IMR-90 (cell line): ENCODE results near the gene ARMC10. TPM values are rescaled to one million over a fixed set of nuclear protein-coding genes. Genes with fewer than 3 reads are reported as not detected.

Source experiments
- ATAC-seq: fragments of 200-7000 bp; cut with Tn5 transposase; 2 replicates; pipeline ENCODE4 v1.9.1; 2020; ENCODE audit warnings: low read depth, mild to moderate bottlenecking, moderate library complexity
- BruUV-seq: library from RNA; stranded (reverse); fragments of 400-500 nt; replicated peaks from 2 replicates; lab custom pipeline; 2021; lab: Mats Ljungman, UMichigan
- CTCF ChIA-PET: fragments of 300-600 bp; formaldehyde crosslinking; extraction: SDS; loops from one replicate; lab custom pipeline; 2021; ENCODE audit warnings: antibody characterized with exemption; lab: Yijun Ruan, JAX
- POLR2A ChIA-PET: fragments of 300-600 bp; sonication (Branson Sonifier 250); formaldehyde crosslinking; loops from one replicate; lab custom pipeline; 2022; ENCODE audit warnings: antibody characterized with exemption; ENCODE audit not compliant: unreplicated experiment; lab: Charles Lee
- DNase-seq: peaks from one replicate; pipeline ENCODE4 v3.0.0; 2013
- H2AFZ ChIP-seq: replicated peaks from 2 replicates; pipeline ENCODE3; 2013; ENCODE audit warnings: low read length, mild to moderate bottlenecking; ENCODE audit not compliant: poor library complexity
- H2AK5ac ChIP-seq: 2 replicates; pipeline ENCODE4 v1.6.1; 2013; ENCODE audit warnings: low read depth, low read length, inconsistent platforms
- H2AK9ac ChIP-seq: replicated peaks from 2 replicates; pipeline ENCODE3; 2013; ENCODE audit warnings: mild to moderate bottlenecking, low read depth, low read length, moderate library complexity; ENCODE audit not compliant: poor library complexity
- H2BK120ac ChIP-seq: 2 replicates; pipeline ENCODE4 v1.6.1; 2013; ENCODE audit warnings: low read depth, low read length, inconsistent platforms
- H2BK15ac ChIP-seq: 3 replicates; pipeline ENCODE4 v1.6.1; 2013; ENCODE audit warnings: low read depth, low read length, inconsistent platforms
- H2BK20ac ChIP-seq: 2 replicates; pipeline ENCODE4 v1.6.1; 2013; ENCODE audit warnings: low read depth, mild to moderate bottlenecking, inconsistent platforms, low read length, moderate library complexity
- H2BK5ac ChIP-seq: 2 replicates; pipeline ENCODE4 v1.6.1; 2013; ENCODE audit warnings: mild to moderate bottlenecking, low read depth, low read length, inconsistent platforms; ENCODE audit not compliant: poor library complexity, severe bottlenecking
- H3K14ac ChIP-seq: replicated peaks from 2 replicates; pipeline ENCODE4 v1.6.1; 2013; ENCODE audit warnings: low read depth, low read length, inconsistent platforms
- H3K18ac ChIP-seq: 2 replicates; pipeline ENCODE4 v1.6.1; 2013; ENCODE audit warnings: low read depth, low read length, control low read depth
- H3K23ac ChIP-seq: 2 replicates; pipeline ENCODE4 v1.6.1; 2013; ENCODE audit warnings: low read depth, low read length, inconsistent platforms
- H3K27ac ChIP-seq: 2 replicates; pipeline ENCODE4 v1.5.1; 2013; ENCODE audit warnings: mild to moderate bottlenecking, control low read depth, low read length; ENCODE audit not compliant: insufficient read depth
- H3K27me3 ChIP-seq: 2 replicates; pipeline ENCODE4 v1.6.1; 2013; ENCODE audit warnings: low read length; ENCODE audit not compliant: control insufficient read depth, insufficient read depth
- H3K36me3 ChIP-seq: 2 replicates; pipeline ENCODE4 v1.6.1; 2013; ENCODE audit warnings: low read length, mixed read lengths; ENCODE audit not compliant: control insufficient read depth, insufficient read depth
- H3K4ac ChIP-seq: 2 replicates; pipeline ENCODE4 v1.6.1; 2013; ENCODE audit warnings: low read depth, low read length, inconsistent platforms
- H3K4me1 ChIP-seq: 2 replicates; pipeline ENCODE4 v1.6.1; 2013; ENCODE audit warnings: low read length, mixed read lengths; ENCODE audit not compliant: control insufficient read depth, insufficient read depth
- H3K4me2 ChIP-seq: 2 replicates; pipeline ENCODE4 v1.6.1; 2013; ENCODE audit warnings: low read depth, mild to moderate bottlenecking, control low read depth, low read length, moderate library complexity
- H3K4me3 ChIP-seq: 2 replicates; pipeline ENCODE4 v1.5.1; 2013; ENCODE audit warnings: low read depth, mild to moderate bottlenecking, control low read depth, low read length, moderate library complexity; ENCODE audit not compliant: insufficient read depth
- H3K56ac ChIP-seq: 2 replicates; pipeline ENCODE4 v1.6.1; 2013; ENCODE audit warnings: low read length, inconsistent platforms; ENCODE audit not compliant: insufficient read depth; ENCODE audit errors: extremely low read depth
- H3K79me1 ChIP-seq, 2 experiments: 2 replicates each; pipeline ENCODE4 v1.6.1; 2013; ENCODE audit warnings: low read length in 2 of 2, inconsistent platforms in 1 of 2, low read depth in 1 of 2
- H3K9ac ChIP-seq: 2 replicates; pipeline ENCODE4 v1.6.1; 2013; ENCODE audit warnings: low read depth, low read length, control low read depth
- H3K9me1 ChIP-seq: 2 replicates; pipeline ENCODE4 v1.6.1; 2013; ENCODE audit warnings: low read length, inconsistent platforms; ENCODE audit not compliant: insufficient read depth
- H3K9me3 ChIP-seq: 2 replicates; pipeline ENCODE4 v1.6.1; 2013; ENCODE audit warnings: low read length; ENCODE audit not compliant: control insufficient read depth, insufficient read depth
- H4K20me1 ChIP-seq: 2 replicates; pipeline ENCODE4 v1.6.1; 2013; ENCODE audit warnings: low read length, inconsistent platforms; ENCODE audit not compliant: insufficient read depth
- H4K5ac ChIP-seq: 2 replicates; pipeline ENCODE4 v1.6.1; 2013; ENCODE audit warnings: mild to moderate bottlenecking, low read depth, low read length, control low read depth
- H4K8ac ChIP-seq, 2 experiments: 2 replicates each; pipeline ENCODE4 v1.6.1; 2013; ENCODE audit warnings: low read depth in 2 of 2, low read length in 2 of 2, control low read depth in 1 of 2, inconsistent platforms in 1 of 2
- H4K91ac ChIP-seq: 2 replicates; pipeline ENCODE4 v1.6.1; 2013; ENCODE audit warnings: low read depth, low read length, inconsistent platforms; ENCODE audit not compliant: insufficient read depth
- BHLHE40 ChIP-seq: fragments of 150-350 bp; IDR thresholded peaks from 2 replicates; pipeline ENCODE4 v1.6.1; 2016; ENCODE audit warnings: mild to moderate bottlenecking, low read depth, low read length
- CEBPB ChIP-seq: IDR thresholded peaks from 2 replicates; pipeline ENCODE4 v1.6.1; 2012; ENCODE audit warnings: low read depth, low read length, improper control_type of control experiment
- CHD1 ChIP-seq: IDR thresholded peaks from 2 replicates; pipeline ENCODE4 v1.6.1; 2012; ENCODE audit warnings: low read depth, low read length, improper control_type of control experiment
- ELK1 ChIP-seq: fragments of 150-350 bp; IDR thresholded peaks from 2 replicates; pipeline ENCODE4 v1.6.1; 2016; ENCODE audit warnings: low read depth, mild to moderate bottlenecking, low read length, moderate library complexity, borderline replicate concordance
- FOS ChIP-seq: fragments of 150-350 bp; IDR thresholded peaks from 2 replicates; pipeline ENCODE4 v1.6.1; 2016; ENCODE audit warnings: low read depth, low read length
- MAFK ChIP-seq: IDR thresholded peaks from 2 replicates; pipeline ENCODE4 v1.6.1; 2012; ENCODE audit warnings: low read depth, low read length, improper control_type of control experiment
- MAZ ChIP-seq: IDR thresholded peaks from 2 replicates; pipeline ENCODE4 v1.6.1; 2012; ENCODE audit warnings: low read depth, mild to moderate bottlenecking, low read length, improper control_type of control experiment, moderate library complexity, borderline replicate concordance
- MXI1 ChIP-seq: IDR thresholded peaks from 2 replicates; pipeline ENCODE4 v1.6.1; 2012; ENCODE audit warnings: low read depth, mild to moderate bottlenecking, low read length, moderate library complexity, borderline replicate concordance
- NFE2L2 ChIP-seq: fragments of 150-350 bp; IDR thresholded peaks from 2 replicates; pipeline ENCODE4 v1.6.1; 2016; ENCODE audit warnings: low read depth, mild to moderate bottlenecking, low read length
- POLR2A ChIP-seq: IDR thresholded peaks from 2 replicates; pipeline ENCODE4 v1.6.1; 2012; ENCODE audit warnings: mild to moderate bottlenecking, low read depth, low read length
- RAD21 ChIP-seq: IDR thresholded peaks from 2 replicates; pipeline ENCODE4 v1.6.1; 2012; ENCODE audit warnings: low read length, improper control_type of control experiment
- RCOR1 ChIP-seq: IDR thresholded peaks from 2 replicates; pipeline ENCODE4 v1.6.1; 2012; ENCODE audit warnings: mild to moderate bottlenecking, low read length, improper control_type of control experiment; ENCODE audit not compliant: insufficient replicate concordance
- RFX5 ChIP-seq: IDR thresholded peaks from 2 replicates; pipeline ENCODE4 v1.8.0; 2012; ENCODE audit warnings: low read depth, mild to moderate bottlenecking, low read length, moderate library complexity
- SMC3 ChIP-seq: fragments of 150-350 bp; IDR thresholded peaks from 2 replicates; pipeline ENCODE4 v1.6.1; 2016; ENCODE audit warnings: low read depth, mild to moderate bottlenecking, antibody characterized with exemption, low read length, moderate library complexity
- WGBS, 2 experiments: methylation state at CpG; one replicate each; pipeline versions ENCODE4 v1.1.5 to v1.1.7; 2013; ENCODE audit warnings: missing lambda C conversion rate in 2 of 2; ENCODE audit not compliant: insufficient read length in 1 of 2; ENCODE audit errors: extremely low coverage in 2 of 2; 5-methylcytosine and 5-hydroxymethylcytosine counted together
- dilution Hi-C: fragments of 300-500 bp; cut with HindIII; formaldehyde crosslinking; loops from one replicate; pipeline ENCODE4 v1.14.3; 2018; ENCODE audit warnings: low sequenced_read_pairs; ENCODE audit not compliant: unreplicated experiment
- in situ Hi-C: fragments of 300-500 bp; cut with MboI; formaldehyde crosslinking; loops from 3 replicates; pipeline ENCODE4 v1.14.3; 2019; ENCODE audit warnings: low sequenced_read_pairs, inconsistent platforms, mixed read lengths
- intact Hi-C: fragments of 100-400 bp; cut with micrococcal nuclease; formaldehyde crosslinking; loops from 2 replicates; pipeline ENCODE4 v1.10.0; 2022
- polyA plus RNA-seq, 3 experiments: library from polyadenylated mRNA; depleted of rRNA; stranded (reverse); fragments of >200 nt; gene quantifications; 2 replicates each; pipeline ENCODE4 v1.2.3, GENCODE V29; 2012; ENCODE audit warnings: low replicate concordance in 1 of 3
- total RNA-seq: library from RNA; depleted of rRNA; stranded (reverse); fragments of >200 nt; gene quantifications from 2 replicates; pipeline ENCODE4 v1.2.3, GENCODE V29; 2012
- TF ChIP-seq, protein P1 (sequence below): fragments of 150-350 bp; IDR thresholded peaks from 2 replicates; pipeline ENCODE4 v1.6.1; 2017; ENCODE audit warnings: mild to moderate bottlenecking, antibody characterized with exemption, low read length, low read depth
- TF ChIP-seq, protein P2 (sequence below): conservative IDR thresholded peaks from 2 replicates; pipeline ENCODE4 v1.5.1; 2012; ENCODE audit warnings: mild to moderate bottlenecking, low read depth, low read length, improper control_type of control experiment

The ARMC10 gene
- total and polyA plus RNA-seq, 2 of the 4 experiments (the other 2 are of a cell fraction), result 17.4 to 21.0 TPM

GRCh38 chr7:103142494-103142893 is 67.6 kb downstream of the ARMC10 start:
- Histone ChIP-seq H3K4me3 (no peak overlapping the region), H3K4me2 (no peak overlapping the region), H3K79me1 (peaks cover 3 to 9% of the 10 kb centered on the region in 2 experiments; a peak in 1 of 4 replicates), H3K9ac (no peak overlapping the region), H3K4ac (no peak overlapping the region), H3K9me1 (no peaks in the 10 kb centered on the region; the same call in 1 of the 2 replicates), H3K9me3 (no peaks in the 10 kb centered on the region), H4K91ac (no peak overlapping the region), H2AFZ (no peak overlapping the region), H2BK20ac (no peak overlapping the region), H3K27ac (no peak overlapping the region), H4K20me1 (no peaks in the 10 kb centered on the region), H3K14ac (no peak overlapping the region), H3K18ac (no peak overlapping the region), H2BK15ac (no peak overlapping the region), H2BK120ac (no peak overlapping the region), H3K4me1 (no peaks in the 10 kb centered on the region; the same call in 1 of the 2 replicates), H3K36me3 (no peaks in the 10 kb centered on the region), H3K23ac (no peak overlapping the region), H4K5ac (no peak overlapping the region), H4K8ac (no peak overlapping the region), H3K27me3 (no peaks in the 10 kb centered on the region), H3K56ac (no peak overlapping the region), H2AK5ac (no peak overlapping the region), H2AK9ac (no peak overlapping the region), H2BK5ac (no peak overlapping the region)
- ATAC-seq (no peak), DNase-seq (no peak)
- in situ Hi-C loops, result no loop called here
- CTCF ChIA-PET, result interaction anchor here (0.6 kb wide), 1 partner anchor 80 kb away, joined by 4 read pairs; no protein-coding TSS in a partner anchor
- dilution Hi-C loops, result no loop called here
- 100% methylated on average over 1 of the region's 1 CpG; no CpG with 5 or more reads in 1 of the 2 experiments for WGBS, 2 experiments
- POLR2A ChIA-PET, result interaction anchor here (0.6 kb wide), 1 partner anchor 22 kb away, joined by 9 read pairs; no protein-coding TSS in a partner anchor
- BruUV-seq, result no TSS peak
- TF ChIP-seq MAFK, result no peak
- no peak for TF ChIP-seq FOS
- no peak for TF ChIP-seq MXI1
- TF ChIP-seq BHLHE40, result no peak
- TF ChIP-seq RFX5, result no peak
- TF ChIP-seq, protein P1, sequence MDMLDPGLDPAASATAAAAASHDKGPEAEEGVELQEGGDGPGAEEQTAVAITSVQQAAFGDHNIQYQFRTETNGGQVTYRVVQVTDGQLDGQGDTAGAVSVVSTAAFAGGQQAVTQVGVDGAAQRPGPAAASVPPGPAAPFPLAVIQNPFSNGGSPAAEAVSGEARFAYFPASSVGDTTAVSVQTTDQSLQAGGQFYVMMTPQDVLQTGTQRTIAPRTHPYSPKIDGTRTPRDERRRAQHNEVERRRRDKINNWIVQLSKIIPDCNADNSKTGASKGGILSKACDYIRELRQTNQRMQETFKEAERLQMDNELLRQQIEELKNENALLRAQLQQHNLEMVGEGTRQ, result no peak
- TF ChIP-seq MAZ, result no peak
- TF ChIP-seq ELK1, result no peak
- TF ChIP-seq, protein P2, sequence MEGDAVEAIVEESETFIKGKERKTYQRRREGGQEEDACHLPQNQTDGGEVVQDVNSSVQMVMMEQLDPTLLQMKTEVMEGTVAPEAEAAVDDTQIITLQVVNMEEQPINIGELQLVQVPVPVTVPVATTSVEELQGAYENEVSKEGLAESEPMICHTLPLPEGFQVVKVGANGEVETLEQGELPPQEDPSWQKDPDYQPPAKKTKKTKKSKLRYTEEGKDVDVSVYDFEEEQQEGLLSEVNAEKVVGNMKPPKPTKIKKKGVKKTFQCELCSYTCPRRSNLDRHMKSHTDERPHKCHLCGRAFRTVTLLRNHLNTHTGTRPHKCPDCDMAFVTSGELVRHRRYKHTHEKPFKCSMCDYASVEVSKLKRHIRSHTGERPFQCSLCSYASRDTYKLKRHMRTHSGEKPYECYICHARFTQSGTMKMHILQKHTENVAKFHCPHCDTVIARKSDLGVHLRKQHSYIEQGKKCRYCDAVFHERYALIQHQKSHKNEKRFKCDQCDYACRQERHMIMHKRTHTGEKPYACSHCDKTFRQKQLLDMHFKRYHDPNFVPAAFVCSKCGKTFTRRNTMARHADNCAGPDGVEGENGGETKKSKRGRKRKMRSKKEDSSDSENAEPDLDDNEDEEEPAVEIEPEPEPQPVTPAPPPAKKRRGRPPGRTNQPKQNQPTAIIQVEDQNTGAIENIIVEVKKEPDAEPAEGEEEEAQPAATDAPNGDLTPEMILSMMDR, result no peak
- TF ChIP-seq CHD1, result no peak
- no peak for TF ChIP-seq NFE2L2
- no peak for TF ChIP-seq SMC3
- no peak for TF ChIP-seq CEBPB
- no peak for TF ChIP-seq RAD21
- TF ChIP-seq RCOR1, result no peak
- TF ChIP-seq POLR2A, result no peak
- intact Hi-C loops, result no loop called here
